ENCODE results near the gene RAPGEF5.

RAPGEF5 gene

DNA sequence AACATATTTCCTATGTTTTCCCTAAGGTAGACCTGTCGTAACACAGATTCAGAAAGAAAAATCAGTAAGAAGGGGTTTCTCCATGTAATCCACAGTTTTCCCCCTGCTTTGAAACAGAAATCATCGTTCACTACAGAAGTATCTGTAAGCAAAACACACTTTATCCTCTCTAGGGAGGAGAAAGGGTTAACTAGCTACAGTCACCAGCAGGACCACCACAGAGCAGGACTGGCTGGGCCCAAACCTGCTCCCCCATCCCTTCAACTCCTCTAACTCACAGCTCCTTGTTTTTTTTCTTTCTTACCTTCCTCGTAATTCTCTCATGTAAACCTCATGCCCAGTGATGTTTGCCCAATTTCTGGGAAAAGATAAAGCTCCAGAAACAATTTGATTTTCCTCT is 167.7 kb downstream of the RAPGEF5 start:
- no peak for DNase-seq (ENCODE audit: low spot score)
- Histone ChIP-seq H3K4me1 (ENCODE audit: insufficient read depth, poor library complexity, severe bottlenecking) (no peaks in the 10 kb centered on the region), H3K36me3 (ENCODE audit: low read depth) (no peaks in the 10 kb centered on the region), H3K27me3 (ENCODE audit: insufficient read depth, poor library complexity, severe bottlenecking) (no peaks in the 10 kb centered on the region), H3K9me3 (ENCODE audit: severe bottlenecking) (no peaks in the 10 kb centered on the region), H3K4me3 (ENCODE audit: severe bottlenecking) (no peak overlapping the region), H3K27ac (ENCODE audit: poor library complexity, severe bottlenecking) (no peak overlapping the region)
- TF ChIP-seq, protein P1, sequence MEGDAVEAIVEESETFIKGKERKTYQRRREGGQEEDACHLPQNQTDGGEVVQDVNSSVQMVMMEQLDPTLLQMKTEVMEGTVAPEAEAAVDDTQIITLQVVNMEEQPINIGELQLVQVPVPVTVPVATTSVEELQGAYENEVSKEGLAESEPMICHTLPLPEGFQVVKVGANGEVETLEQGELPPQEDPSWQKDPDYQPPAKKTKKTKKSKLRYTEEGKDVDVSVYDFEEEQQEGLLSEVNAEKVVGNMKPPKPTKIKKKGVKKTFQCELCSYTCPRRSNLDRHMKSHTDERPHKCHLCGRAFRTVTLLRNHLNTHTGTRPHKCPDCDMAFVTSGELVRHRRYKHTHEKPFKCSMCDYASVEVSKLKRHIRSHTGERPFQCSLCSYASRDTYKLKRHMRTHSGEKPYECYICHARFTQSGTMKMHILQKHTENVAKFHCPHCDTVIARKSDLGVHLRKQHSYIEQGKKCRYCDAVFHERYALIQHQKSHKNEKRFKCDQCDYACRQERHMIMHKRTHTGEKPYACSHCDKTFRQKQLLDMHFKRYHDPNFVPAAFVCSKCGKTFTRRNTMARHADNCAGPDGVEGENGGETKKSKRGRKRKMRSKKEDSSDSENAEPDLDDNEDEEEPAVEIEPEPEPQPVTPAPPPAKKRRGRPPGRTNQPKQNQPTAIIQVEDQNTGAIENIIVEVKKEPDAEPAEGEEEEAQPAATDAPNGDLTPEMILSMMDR (IDR thresholded peaks at IDR 0.05; ENCODE audit: poor library complexity, severe bottlenecking) = no peak
- no peak for ATAC-seq (ENCODE audit: low read depth)

DNA sequence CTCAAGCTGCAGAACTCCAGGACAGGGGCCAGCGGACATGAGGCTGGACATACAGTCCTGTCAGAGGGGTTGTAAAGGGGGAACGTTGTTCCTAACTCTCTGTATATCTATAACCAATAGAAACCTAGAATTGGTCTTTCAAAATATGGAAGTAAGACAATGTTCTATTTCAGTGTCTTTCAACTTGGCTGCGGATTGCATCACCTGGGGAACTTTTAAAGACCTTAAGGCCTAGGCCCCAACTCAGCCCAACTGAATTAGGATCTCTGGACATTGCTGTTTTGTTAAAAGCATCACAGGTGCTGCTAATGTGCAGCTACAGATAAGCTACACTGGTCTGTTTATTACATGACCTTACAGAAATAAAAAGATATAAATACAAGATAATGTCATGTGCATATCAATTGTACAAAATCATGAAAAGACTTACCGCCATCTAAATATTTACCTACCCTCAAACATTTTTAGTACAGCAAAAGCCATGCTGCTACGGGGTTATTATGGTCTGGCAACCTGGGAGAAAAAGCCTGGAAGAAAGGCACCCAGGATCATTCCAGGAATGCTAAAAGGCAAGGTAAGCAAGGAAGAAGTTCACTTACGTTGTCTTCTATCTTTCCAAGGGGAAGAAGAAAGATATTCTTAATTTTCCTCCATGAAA is 169.1 kb downstream of the RAPGEF5 start:
- H3K9me3 ChIP-seq (ENCODE audit: severe bottlenecking) = no peaks in the 10 kb centered on the region
- TF ChIP-seq, protein P1 (IDR thresholded peaks at IDR 0.05; ENCODE audit: poor library complexity, severe bottlenecking) = no peak
- H3K27me3 ChIP-seq (ENCODE audit: insufficient read depth, poor library complexity, severe bottlenecking) = no peaks in the 10 kb centered on the region
- no peaks in the 10 kb centered on the region for H3K36me3 ChIP-seq (ENCODE audit: low read depth)
- no peak overlapping the region for H3K27ac ChIP-seq (ENCODE audit: poor library complexity, severe bottlenecking)
- H3K4me1 ChIP-seq (ENCODE audit: insufficient read depth, poor library complexity, severe bottlenecking) = no peaks in the 10 kb centered on the region
- no peak overlapping the region for H3K4me3 ChIP-seq (ENCODE audit: severe bottlenecking)
- DNase-seq (ENCODE audit: low spot score) (no peak), ATAC-seq (ENCODE audit: low read depth) (no peak)

DNA sequence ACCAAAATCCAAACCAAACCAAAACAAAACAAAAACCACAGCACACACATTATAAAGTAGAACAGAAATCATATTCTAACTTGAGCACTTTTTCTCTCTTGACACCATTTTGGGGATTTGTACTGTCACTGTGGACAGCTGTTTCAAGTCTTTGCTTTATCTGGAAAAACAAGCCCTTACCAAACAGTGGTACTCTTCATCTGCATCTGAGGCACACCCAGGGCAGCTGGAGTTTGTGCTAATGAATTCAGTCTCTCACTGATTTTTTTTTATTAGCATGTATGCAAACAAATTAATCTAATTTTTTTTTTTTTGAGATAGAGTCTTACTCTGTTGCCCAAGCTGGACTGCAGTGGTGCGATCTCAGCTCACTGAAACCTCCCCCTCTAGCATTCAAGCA is 171.4 kb downstream of the RAPGEF5 start:
- TF ChIP-seq, protein P1 (IDR thresholded peaks at IDR 0.05; ENCODE audit: poor library complexity, severe bottlenecking) = no peak
- DNase-seq (ENCODE audit: low spot score) = no peak

DNA sequence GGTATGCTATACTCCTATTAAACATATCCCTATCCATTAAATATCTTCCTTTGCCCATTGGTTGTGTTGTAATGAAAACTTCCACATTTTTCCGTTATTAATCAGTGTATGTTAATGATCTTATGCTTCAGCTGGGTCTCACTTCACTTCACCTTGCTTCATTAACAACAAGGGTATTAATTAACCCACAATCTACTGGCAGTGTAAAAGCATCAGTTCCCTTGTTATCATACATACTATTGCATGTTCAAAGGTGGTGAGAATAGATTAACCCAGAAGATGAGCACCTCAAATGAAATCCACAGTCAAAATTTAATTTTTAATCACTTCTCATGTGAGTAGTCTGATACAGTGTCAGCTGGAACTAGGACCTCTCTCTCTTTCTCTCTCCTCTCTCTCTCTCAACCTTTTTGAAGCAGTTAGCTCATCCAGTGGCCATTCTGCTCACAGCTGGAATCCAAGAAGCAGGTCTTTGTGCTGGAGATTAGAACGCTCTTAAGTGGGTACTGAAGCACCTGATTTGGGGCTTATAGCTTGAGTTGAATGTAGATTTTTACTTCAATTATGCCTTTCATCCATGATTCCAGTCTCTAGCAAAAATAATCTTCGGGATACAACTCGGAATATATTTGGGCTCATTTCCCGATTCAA is 172.3 kb downstream of the RAPGEF5 start:
- DNase-seq (ENCODE audit: low spot score) = no peak

More for the DNA sequence above, 171.4 kb downstream of the RAPGEF5 start:
- no peak overlapping the region for H3K4me3 ChIP-seq (ENCODE audit: severe bottlenecking)
- no peaks in the 10 kb centered on the region for H3K4me1 ChIP-seq (ENCODE audit: insufficient read depth, poor library complexity, severe bottlenecking)
- ATAC-seq (ENCODE audit: low read depth) = no peak
- no peaks in the 10 kb centered on the region for H3K9me3 ChIP-seq (ENCODE audit: severe bottlenecking)
- no peaks in the 10 kb centered on the region for H3K36me3 ChIP-seq (ENCODE audit: low read depth)
- H3K27ac ChIP-seq (ENCODE audit: poor library complexity, severe bottlenecking) = no peak overlapping the region
- no peaks in the 10 kb centered on the region for H3K27me3 ChIP-seq (ENCODE audit: insufficient read depth, poor library complexity, severe bottlenecking)

More for the DNA sequence above, 172.3 kb downstream of the RAPGEF5 start:
- Histone ChIP-seq H3K9me3 (ENCODE audit: severe bottlenecking) (no peaks in the 10 kb centered on the region), H3K4me1 (ENCODE audit: insufficient read depth, poor library complexity, severe bottlenecking) (no peaks in the 10 kb centered on the region), H3K36me3 (ENCODE audit: low read depth) (no peaks in the 10 kb centered on the region), H3K4me3 (ENCODE audit: severe bottlenecking) (no peak overlapping the region), H3K27me3 (ENCODE audit: insufficient read depth, poor library complexity, severe bottlenecking) (no peaks in the 10 kb centered on the region), H3K27ac (ENCODE audit: poor library complexity, severe bottlenecking) (no peak overlapping the region)
- TF ChIP-seq, protein P1 (IDR thresholded peaks at IDR 0.05; ENCODE audit: poor library complexity, severe bottlenecking) = no peak
- no peak for ATAC-seq (ENCODE audit: low read depth)

Measured in RWPE2 (cell line).